ENCODE data around the gene MORC3. TPM values are rescaled to one million over a fixed set of nuclear protein-coding genes. Genes with fewer than 3 reads are reported as not detected.

Gene MORC3
- total and polyA plus RNA-seq, 2 experiments from 2014 or later, result 15.6 to 31.8 TPM

- H3K9me3 ChIP-seq (ENCODE audit: low read depth), result no peaks in the 10 kb centered on the region
- H3K27me3 ChIP-seq, result no peaks in the 10 kb centered on the region
- no peak for TF ChIP-seq CTCF (IDR thresholded peaks at IDR 0.05; ENCODE audit: low read depth, low read length)
- H3K36me3 ChIP-seq, result no peaks in the 10 kb centered on the region
- peaks cover 4% of the 10 kb centered on the region for H3K4me1 ChIP-seq (ENCODE audit: low read depth)
- DNase-seq (ENCODE audit: low read depth in 1 of 2, low spot score in 1 of 2), result no peak
- no peak overlapping the region for H3K27ac ChIP-seq
- H3K4me3 ChIP-seq, result no peak overlapping the region
Observed at GRCh38 chr21:36419241-36419640, 99.2 kb downstream of the MORC3 start.

DNA sequence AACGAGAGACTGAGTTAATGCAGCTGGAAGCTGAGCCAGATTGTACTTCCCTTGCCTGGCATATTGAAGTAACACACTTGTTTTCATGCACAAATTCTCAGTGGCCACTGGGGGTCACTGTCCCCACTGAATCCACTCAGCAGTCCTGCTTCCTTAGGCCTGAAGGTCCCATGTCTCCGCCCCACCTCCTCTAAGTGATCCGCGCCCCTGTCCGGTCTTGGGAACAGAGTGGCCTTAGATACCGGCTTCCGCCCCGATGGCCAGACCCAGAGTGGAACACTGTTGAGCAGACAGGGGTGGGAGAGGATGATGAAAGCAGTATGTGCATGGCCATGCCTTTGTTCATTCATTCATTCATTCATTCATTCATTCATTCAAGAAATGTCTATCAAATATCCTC, 100.0 kb downstream of the MORC3 start:
- no peaks in the 10 kb centered on the region for H3K4me1 ChIP-seq (ENCODE audit: low read depth)
- no peak overlapping the region for H3K4me3 ChIP-seq
- peak; percentile 89 to 94 for DNase-seq (ENCODE audit: low read depth in 1 of 2, low spot score in 1 of 2)
- no peaks in the 10 kb centered on the region for H3K9me3 ChIP-seq (ENCODE audit: low read depth)
- H3K27ac ChIP-seq, result no peak overlapping the region
- TF ChIP-seq CTCF (IDR thresholded peaks at IDR 0.05; ENCODE audit: low read depth, low read length), result peak; percentile 81
- H3K36me3 ChIP-seq, result no peaks in the 10 kb centered on the region
- H3K27me3 ChIP-seq, result no peaks in the 10 kb centered on the region

GRCh38 chr21:36420571-36421339, 100.8 kb downstream of the MORC3 start:
- Histone ChIP-seq H3K27ac (no peak overlapping the region), H3K27me3 (no peaks in the 10 kb centered on the region), H3K4me3 (no peak overlapping the region), H3K9me3 (ENCODE audit: low read depth) (no peaks in the 10 kb centered on the region), H3K36me3 (no peaks in the 10 kb centered on the region), H3K4me1 (ENCODE audit: low read depth) (no peaks in the 10 kb centered on the region)
- no peak for TF ChIP-seq CTCF (IDR thresholded peaks at IDR 0.05; ENCODE audit: low read depth, low read length)
- DNase-seq (ENCODE audit: low read depth in 1 of 2, low spot score in 1 of 2), result no peak

GRCh38 chr21:36422279-36423098, 102.5 kb downstream of the MORC3 start:
- no peaks in the 10 kb centered on the region for H3K27me3 ChIP-seq
- H3K36me3 ChIP-seq, result no peaks in the 10 kb centered on the region
- no peak overlapping the region for H3K4me3 ChIP-seq
- no peaks in the 10 kb centered on the region for H3K4me1 ChIP-seq (ENCODE audit: low read depth)
- H3K27ac ChIP-seq, result no peak overlapping the region
- peak; percentile 74 to 76 for DNase-seq (ENCODE audit: low read depth in 1 of 2, low spot score in 1 of 2)
- no peaks in the 10 kb centered on the region for H3K9me3 ChIP-seq (ENCODE audit: low read depth)
- TF ChIP-seq CTCF (IDR thresholded peaks at IDR 0.05; ENCODE audit: low read depth, low read length), result peak; percentile 84

- Histone ChIP-seq H3K4me3 (no peak overlapping the region), H3K4me1 (ENCODE audit: low read depth) (no peaks in the 10 kb centered on the region), H3K36me3 (no peaks in the 10 kb centered on the region), H3K9me3 (ENCODE audit: low read depth) (no peaks in the 10 kb centered on the region), H3K27ac (no peak overlapping the region), H3K27me3 (no peaks in the 10 kb centered on the region)
- no peak for TF ChIP-seq CTCF (IDR thresholded peaks at IDR 0.05; ENCODE audit: low read depth, low read length)
- no peak for DNase-seq (ENCODE audit: low read depth in 1 of 2, low spot score in 1 of 2)
Observed at GRCh38 chr21:36423771-36424433, 103.9 kb downstream of the MORC3 start.
